Sigmoid colon (tissue), 4 donors: ENCODE data around the gene PLD1.

Source experiments
- EP300 ChIP-seq, 4 donors: sonication (generic); formaldehyde crosslinking; IDR thresholded peaks; one replicate each; pipeline ENCODE4 v1.6.1; 2017; ENCODE audit warnings: antibody characterized with exemption in 4 of 4
- POLR2A ChIP-seq, 2 donors: fragments of 450-650 bp; IDR thresholded peaks; one replicate each; pipeline ENCODE4 v1.6.1; 2016; ENCODE audit warnings: antibody characterized with exemption in 2 of 2, mild to moderate bottlenecking in 2 of 2, moderate library complexity in 2 of 2
- TF ChIP-seq, protein P1 (sequence below), 4 experiments: fragments of 450-650 bp in 3 of 4; fragments of 200-600 bp in 1 of 4; IDR thresholded peaks; one replicate each; pipeline ENCODE4 v1.5.1; 2016 to 2019; ENCODE audit warnings: antibody characterized with exemption in 4 of 4, mild to moderate bottlenecking in 3 of 4, moderate library complexity in 2 of 4

DNA sequence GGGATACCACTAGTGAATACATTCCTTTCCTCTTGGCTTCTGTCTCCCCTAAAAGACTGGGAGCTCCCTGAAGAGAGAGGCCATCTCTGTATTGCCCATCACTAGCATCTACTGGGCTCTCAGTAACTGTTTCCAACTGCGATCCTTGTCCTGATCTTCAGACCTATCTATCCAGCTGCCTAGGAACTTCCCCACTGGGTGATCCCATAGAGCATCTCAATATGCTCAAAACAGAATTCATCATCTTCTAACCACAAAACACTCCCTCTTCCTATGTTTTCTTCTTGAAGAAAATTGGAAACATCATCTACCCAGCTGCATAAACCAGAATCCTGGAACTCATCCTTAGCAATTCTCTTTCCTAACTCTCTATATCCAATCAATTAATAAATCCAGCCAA, 54.6 kb downstream of the PLD1 start:
- TF ChIP-seq, protein P1, sequence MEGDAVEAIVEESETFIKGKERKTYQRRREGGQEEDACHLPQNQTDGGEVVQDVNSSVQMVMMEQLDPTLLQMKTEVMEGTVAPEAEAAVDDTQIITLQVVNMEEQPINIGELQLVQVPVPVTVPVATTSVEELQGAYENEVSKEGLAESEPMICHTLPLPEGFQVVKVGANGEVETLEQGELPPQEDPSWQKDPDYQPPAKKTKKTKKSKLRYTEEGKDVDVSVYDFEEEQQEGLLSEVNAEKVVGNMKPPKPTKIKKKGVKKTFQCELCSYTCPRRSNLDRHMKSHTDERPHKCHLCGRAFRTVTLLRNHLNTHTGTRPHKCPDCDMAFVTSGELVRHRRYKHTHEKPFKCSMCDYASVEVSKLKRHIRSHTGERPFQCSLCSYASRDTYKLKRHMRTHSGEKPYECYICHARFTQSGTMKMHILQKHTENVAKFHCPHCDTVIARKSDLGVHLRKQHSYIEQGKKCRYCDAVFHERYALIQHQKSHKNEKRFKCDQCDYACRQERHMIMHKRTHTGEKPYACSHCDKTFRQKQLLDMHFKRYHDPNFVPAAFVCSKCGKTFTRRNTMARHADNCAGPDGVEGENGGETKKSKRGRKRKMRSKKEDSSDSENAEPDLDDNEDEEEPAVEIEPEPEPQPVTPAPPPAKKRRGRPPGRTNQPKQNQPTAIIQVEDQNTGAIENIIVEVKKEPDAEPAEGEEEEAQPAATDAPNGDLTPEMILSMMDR (IDR thresholded peaks at IDR 0.05) = no peak
- TF ChIP-seq EP300 (IDR thresholded peaks at IDR 0.05) = no peak
- TF ChIP-seq POLR2A (IDR thresholded peaks at IDR 0.05) = no peak
